ENCODE data around the gene ZCCHC7. TPM values are rescaled to one million over a fixed set of nuclear protein-coding genes. Genes with fewer than 3 reads are reported as not detected.
"Not testable (repeated sequence)": the region's sequence is repeated elsewhere in the genome, so short reads cannot be mapped to it uniquely, and the experiment has no call there.

ZCCHC7 gene
- total RNA-seq, 4 donors from 2014 or later, result 12.1 to 19.1 (median 15.6) TPM

GRCh38 chr9:37187713-37188439 is 67.5 kb downstream of the ZCCHC7 start:
- TF ChIP-seq EP300 (IDR thresholded peaks at IDR 0.05) (no peak), POLR2AphosphoS5 (IDR thresholded peaks at IDR 0.05) (no peak), POLR2A (IDR thresholded peaks at IDR 0.05; ENCODE audit: low read depth) (no peak), CTCF (IDR thresholded peaks at IDR 0.05) (no peak)
- H3K4me3 ChIP-seq, result no peak overlapping the region
- no peak for DNase-seq (ENCODE audit: extremely low spot score)
- intact Hi-C loops (cut with DNase I), result no loop called here
- H3K27me3 ChIP-seq, result no peaks in the 10 kb centered on the region
- H3K9me3 ChIP-seq, result no peaks in the 10 kb centered on the region
- 88% methylated on average over 5 of the region's 5 CpGs for whole genome bisulfite sequencing
- H3K4me1 ChIP-seq, result no peaks in the 10 kb centered on the region
- H3K36me3 ChIP-seq, result peaks cover 0 to 20% (median 3%) of the 10 kb centered on the region in 4 donors
- no peak overlapping the region for H3K27ac ChIP-seq (replicated peaks in 1 of 4)

- intact Hi-C loops (cut with DNase I); DNase-seq (ENCODE audit: extremely low spot score): not testable (repeated sequence)
- 96% methylated on average over 13 of the region's 13 CpGs for WGBS
Measured at GRCh38 chr9:37190739-37191138, 70.4 kb downstream of the ZCCHC7 start.

GRCh38 chr9:37191403-37192089 is 71.2 kb downstream of the ZCCHC7 start:
- Histone ChIP-seq H3K4me1 (no peaks in the 10 kb centered on the region), H3K27ac (replicated peaks in 1 of 4) (no peak overlapping the region), H3K9me3 (no peaks in the 10 kb centered on the region), H3K4me3 (no peak overlapping the region), H3K27me3 (no peaks in the 10 kb centered on the region), H3K36me3 (peaks cover 0 to 20% (median 3%) of the 10 kb centered on the region in 4 donors)
- no peak for DNase-seq (ENCODE audit: extremely low spot score)
- no peak for TF ChIP-seq POLR2AphosphoS5 (IDR thresholded peaks at IDR 0.05)
- no peak for TF ChIP-seq POLR2A (IDR thresholded peaks at IDR 0.05; ENCODE audit: low read depth)
- no peak for TF ChIP-seq CTCF (IDR thresholded peaks at IDR 0.05)
- no peak for TF ChIP-seq EP300 (IDR thresholded peaks at IDR 0.05)
- intact Hi-C loops (cut with DNase I), result no loop called here
- 93% methylated on average over 4 of the region's 4 CpGs for WGBS

More at GRCh38 chr9:37190739-37191138, 70.4 kb downstream of the ZCCHC7 start:
- not testable (repeated sequence) for H3K27me3 ChIP-seq; H3K4me1 ChIP-seq; H3K4me3 ChIP-seq; H3K27ac ChIP-seq (replicated peaks in 1 of 4); H3K9me3 ChIP-seq
- H3K36me3 ChIP-seq, result peaks cover 0 to 20% (median 3%) of the 10 kb centered on the region in 4 donors

GRCh38 chr9:37192803-37193202 is 72.4 kb downstream of the ZCCHC7 start:
- no peak overlapping the region for H3K27ac ChIP-seq (replicated peaks in 1 of 4)
- intact Hi-C loops (cut with DNase I), result no loop called here
- DNase-seq (ENCODE audit: extremely low spot score), result no peak
- H3K27me3 ChIP-seq, result no peaks in the 10 kb centered on the region
- peaks cover 0 to 20% (median 3%) of the 10 kb centered on the region in 4 donors for H3K36me3 ChIP-seq
- no peaks in the 10 kb centered on the region for H3K9me3 ChIP-seq
- TF ChIP-seq POLR2A (IDR thresholded peaks at IDR 0.05; ENCODE audit: low read depth), result no peak
- TF ChIP-seq EP300 (IDR thresholded peaks at IDR 0.05), result no peak
- no peak for TF ChIP-seq POLR2AphosphoS5 (IDR thresholded peaks at IDR 0.05)
- no peak for TF ChIP-seq CTCF (IDR thresholded peaks at IDR 0.05)
- H3K4me3 ChIP-seq, result no peak overlapping the region
- peaks cover 9 to 12% (median 10%) of the 10 kb centered on the region in 4 donors for H3K4me1 ChIP-seq

GRCh38 chr9:37197158-37198038 is 77.0 kb downstream of the ZCCHC7 start:
- Histone ChIP-seq H3K27me3 (no peaks in the 10 kb centered on the region), H3K9me3 (no peaks in the 10 kb centered on the region), H3K4me1 (peaks cover 9 to 14% (median 10%) of the 10 kb centered on the region in 4 donors), H3K27ac (replicated peaks in 1 of 4) (no peak overlapping the region), H3K4me3 (no peak overlapping the region), H3K36me3 (peaks cover 0 to 2% (median 0%) of the 10 kb centered on the region in 4 donors)
- intact Hi-C loops (cut with DNase I), result no loop called here
- 37% methylated on average over 4 of the region's 4 CpGs for WGBS
- no peak for DNase-seq (ENCODE audit: extremely low spot score)
- TF ChIP-seq POLR2AphosphoS5 (IDR thresholded peaks at IDR 0.05) (no peak), POLR2A (IDR thresholded peaks at IDR 0.05; ENCODE audit: low read depth) (no peak), EP300 (IDR thresholded peaks at IDR 0.05) (no peak), CTCF (IDR thresholded peaks at IDR 0.05) (no peak)
